Measurements from ENCODE around the gene F10.

Gene F10

DNA sequence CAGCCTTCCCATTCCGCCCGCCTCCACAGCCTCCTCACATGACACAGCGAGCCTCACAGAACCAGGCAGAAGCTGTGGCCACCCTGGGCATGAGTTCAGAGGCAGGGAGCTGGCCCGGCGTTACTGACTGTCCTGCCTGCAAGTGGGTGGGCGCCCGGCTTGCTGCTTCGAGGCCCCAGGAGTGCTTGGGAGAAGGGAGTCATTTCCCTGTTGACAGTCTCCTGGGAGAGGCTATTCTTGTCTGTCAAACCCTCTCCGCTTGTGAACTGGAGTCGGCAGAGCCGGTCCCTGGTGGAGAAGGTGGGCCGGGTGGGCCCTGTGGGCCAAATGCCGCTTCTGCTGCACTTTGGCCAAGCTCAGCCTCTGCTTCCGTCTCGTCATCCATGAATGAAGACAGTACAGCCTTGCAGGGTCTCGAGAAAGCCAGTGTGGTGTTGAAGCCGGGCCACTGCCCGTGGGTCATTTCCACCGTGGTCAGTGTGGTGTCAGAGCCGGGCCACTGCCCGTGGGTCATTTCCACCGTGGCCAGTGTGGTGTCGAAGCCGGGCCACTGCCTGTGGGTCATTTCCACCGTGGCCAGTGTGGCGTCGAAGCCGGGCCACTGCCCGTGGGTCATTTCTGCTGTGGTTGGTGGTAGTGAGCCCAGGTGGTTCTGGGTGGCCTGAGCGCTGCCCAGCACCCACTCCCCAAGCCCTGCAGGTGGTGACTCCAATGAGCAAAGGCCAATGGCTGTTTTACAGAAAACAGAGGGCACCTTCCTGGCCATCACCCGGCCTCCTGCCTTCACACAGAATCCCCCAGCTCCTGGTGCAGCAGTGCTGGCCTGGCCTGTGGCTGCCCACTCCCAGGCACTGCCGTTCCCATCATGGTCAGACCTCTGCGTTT lies 30.5 kb upstream of the F10 start:
- no peak overlapping the region for H3K4me3 ChIP-seq (ENCODE audit: low read length)
- TF ChIP-seq, protein P1, sequence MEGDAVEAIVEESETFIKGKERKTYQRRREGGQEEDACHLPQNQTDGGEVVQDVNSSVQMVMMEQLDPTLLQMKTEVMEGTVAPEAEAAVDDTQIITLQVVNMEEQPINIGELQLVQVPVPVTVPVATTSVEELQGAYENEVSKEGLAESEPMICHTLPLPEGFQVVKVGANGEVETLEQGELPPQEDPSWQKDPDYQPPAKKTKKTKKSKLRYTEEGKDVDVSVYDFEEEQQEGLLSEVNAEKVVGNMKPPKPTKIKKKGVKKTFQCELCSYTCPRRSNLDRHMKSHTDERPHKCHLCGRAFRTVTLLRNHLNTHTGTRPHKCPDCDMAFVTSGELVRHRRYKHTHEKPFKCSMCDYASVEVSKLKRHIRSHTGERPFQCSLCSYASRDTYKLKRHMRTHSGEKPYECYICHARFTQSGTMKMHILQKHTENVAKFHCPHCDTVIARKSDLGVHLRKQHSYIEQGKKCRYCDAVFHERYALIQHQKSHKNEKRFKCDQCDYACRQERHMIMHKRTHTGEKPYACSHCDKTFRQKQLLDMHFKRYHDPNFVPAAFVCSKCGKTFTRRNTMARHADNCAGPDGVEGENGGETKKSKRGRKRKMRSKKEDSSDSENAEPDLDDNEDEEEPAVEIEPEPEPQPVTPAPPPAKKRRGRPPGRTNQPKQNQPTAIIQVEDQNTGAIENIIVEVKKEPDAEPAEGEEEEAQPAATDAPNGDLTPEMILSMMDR (conservative IDR thresholded peaks at IDR 0.05; ENCODE audit: low read length) = no peak
- DNase-seq (ENCODE audit: low read depth) = no peak

DNA sequence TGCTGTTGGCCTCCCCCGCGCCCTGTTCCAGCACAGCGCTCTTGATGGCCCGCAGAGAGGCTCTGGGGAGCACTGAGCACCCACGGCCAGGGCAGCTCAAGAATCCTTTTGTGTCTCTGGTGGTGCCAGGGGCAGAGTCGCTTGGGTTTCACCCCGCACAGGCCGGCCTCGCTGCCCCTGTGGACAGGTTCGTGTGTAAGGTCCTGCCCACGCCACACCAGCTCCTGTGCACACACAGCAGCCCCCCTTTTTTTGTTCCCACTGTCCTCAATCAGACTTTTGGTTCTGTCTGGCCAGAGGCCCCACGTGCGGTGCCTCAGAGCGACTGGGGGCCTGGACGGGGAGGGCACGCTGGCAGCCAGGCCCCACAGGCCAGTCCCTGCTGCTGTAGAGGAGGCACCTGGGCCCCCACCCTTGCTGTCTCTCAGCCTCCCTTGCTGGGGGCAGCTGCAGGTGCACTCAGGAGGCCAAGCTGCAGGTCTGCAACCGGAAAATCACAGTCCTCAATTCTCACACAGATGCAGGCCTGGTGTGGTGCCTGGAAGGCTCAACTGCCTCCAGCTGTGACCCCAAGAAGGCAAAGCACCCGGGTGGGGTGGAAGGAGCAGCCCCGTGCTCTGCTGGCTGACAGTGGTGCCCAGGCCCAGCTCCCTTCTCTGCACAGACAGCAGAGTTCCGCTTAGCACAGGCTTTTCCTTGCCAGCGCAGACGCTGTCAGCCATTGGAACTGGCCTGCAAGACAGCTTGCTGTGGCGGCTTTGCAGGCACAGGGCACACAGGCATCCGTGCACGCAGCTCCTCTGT lies 29.6 kb upstream of the F10 start:
- H3K4me3 ChIP-seq (ENCODE audit: low read length) = no peak overlapping the region
- TF ChIP-seq, protein P1 (conservative IDR thresholded peaks at IDR 0.05; ENCODE audit: low read length) = no peak
- no peak for DNase-seq (ENCODE audit: low read depth)

DNA sequence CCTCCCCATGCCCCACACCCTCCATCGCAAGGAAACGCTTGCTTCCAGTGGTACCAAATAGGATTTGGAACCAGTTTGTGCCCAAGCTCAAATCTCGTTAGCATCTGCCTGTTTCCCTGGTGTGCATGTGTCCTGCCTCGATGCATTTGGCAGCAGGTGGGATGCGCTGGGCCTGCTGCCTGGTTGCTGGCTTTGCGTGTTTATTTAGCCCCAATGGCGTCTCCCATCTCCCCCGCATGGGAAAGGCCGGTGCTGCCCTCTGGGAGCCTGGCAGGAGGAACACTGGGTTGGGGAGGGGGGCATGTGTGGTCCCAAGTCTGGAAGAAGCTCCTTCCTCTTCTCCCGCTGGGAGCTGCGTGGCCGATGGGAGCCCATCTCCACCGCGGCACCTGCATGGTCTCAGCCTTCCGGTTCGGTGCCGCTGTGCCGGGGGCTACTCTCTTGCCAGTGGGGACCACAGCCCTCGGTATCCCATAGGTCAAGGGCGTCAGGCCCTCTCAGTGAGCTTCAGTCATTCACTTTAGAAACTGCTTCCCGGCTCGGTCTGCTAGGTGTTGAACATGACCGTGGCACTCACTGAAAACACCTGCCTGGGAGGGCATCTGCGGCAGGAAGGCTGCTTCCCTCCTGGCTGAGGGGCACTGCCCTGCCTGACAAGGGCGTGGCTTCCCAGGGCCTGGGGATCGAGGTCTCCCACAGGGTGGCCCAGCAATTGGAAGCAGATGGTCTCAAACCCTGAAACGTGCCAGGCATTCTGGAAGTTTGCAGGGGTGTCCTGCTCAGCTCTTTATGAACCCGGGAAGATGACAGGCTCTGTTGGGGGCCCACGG lies 28.8 kb upstream of the F10 start:
- H3K4me3 ChIP-seq (ENCODE audit: low read length) = no peak overlapping the region
- no peak for DNase-seq (ENCODE audit: low read depth)
- TF ChIP-seq, protein P1 (conservative IDR thresholded peaks at IDR 0.05; ENCODE audit: low read length) = no peak

DNA sequence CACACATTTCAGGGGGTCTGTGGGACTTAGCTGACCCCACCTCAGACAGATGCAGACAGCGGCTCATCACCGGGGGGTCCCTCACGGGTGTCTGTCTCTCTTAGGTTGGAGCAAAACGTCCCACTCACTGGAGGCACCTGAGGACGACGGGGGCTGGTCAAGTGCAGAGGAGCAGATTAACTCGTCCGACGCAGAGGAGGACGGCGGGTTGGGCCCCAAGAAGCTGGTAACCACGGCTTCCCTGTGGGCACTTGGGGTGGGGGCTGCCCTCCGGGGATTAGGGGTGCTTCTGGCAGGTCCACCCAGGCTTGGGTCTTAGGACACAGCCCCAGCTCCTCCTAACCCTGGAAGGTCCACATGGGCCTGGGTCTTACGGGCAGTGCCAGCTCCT lies 28.2 kb upstream of the F10 start:
- H3K4me3 ChIP-seq (ENCODE audit: low read length) = no peak overlapping the region
- TF ChIP-seq, protein P1 (conservative IDR thresholded peaks at IDR 0.05; ENCODE audit: low read length) = no peak
- DNase-seq (ENCODE audit: low read depth) = no peak

DNA sequence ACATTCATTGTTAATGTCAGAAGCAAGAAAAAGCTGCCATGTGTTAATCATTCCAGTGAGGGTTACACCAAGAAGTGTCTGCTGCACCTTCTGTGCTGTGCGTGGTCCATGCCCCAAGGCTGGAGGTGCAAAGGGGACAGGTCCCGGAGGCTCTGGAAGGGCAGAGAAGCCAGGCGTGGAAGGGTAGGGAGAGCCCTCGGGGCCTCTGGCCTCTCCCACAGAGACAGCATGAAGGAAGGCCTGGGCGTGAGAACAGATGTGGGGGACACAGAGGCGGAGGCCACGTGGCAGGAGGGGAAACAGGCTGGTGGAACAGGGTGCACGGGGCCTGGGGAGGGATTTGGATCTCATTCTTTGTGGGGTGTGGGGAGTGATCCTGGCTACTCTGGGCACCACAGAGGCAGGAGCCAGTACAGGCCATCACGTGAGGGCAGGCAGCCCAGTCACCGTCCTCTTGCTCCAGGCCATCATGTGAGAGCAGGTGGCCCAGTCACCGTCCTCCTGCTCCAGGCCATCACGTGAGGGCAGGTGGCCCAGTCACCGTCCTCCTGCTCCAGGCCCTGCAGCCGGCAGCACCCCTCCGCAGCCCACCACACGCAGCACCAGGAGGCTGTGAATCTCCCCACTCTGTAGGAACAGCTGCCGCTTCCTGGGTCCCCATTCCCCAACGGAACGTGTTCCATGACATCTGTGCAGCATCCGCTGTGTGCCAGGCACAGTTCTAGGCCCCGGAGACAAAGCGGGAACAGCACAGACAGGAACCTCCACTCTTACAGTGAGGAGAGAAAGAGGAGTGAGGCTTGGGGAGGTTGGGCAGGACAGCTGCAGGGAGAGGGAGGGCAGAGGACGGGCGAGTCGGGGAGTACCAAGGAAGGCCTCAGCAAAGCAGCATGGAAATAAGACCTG lies 27.2 kb upstream of the F10 start:
- TF ChIP-seq, protein P1 (conservative IDR thresholded peaks at IDR 0.05; ENCODE audit: low read length) = no peak
- no peak for DNase-seq (ENCODE audit: low read depth)
- H3K4me3 ChIP-seq (ENCODE audit: low read length) = no peak overlapping the region

Measured in AG10803 (cell line).